ENCODE measurements around the gene N4BP2L2. TPM values are rescaled to one million over a fixed set of nuclear protein-coding genes. Genes with fewer than 3 reads are reported as not detected.

N4BP2L2 gene
- total and polyA plus RNA-seq, 2 of the 8 experiments (the other 6 are each of a cell fraction or from before 2014, with no cell fraction given), result 14.6 to 67.6 TPM

DNA sequence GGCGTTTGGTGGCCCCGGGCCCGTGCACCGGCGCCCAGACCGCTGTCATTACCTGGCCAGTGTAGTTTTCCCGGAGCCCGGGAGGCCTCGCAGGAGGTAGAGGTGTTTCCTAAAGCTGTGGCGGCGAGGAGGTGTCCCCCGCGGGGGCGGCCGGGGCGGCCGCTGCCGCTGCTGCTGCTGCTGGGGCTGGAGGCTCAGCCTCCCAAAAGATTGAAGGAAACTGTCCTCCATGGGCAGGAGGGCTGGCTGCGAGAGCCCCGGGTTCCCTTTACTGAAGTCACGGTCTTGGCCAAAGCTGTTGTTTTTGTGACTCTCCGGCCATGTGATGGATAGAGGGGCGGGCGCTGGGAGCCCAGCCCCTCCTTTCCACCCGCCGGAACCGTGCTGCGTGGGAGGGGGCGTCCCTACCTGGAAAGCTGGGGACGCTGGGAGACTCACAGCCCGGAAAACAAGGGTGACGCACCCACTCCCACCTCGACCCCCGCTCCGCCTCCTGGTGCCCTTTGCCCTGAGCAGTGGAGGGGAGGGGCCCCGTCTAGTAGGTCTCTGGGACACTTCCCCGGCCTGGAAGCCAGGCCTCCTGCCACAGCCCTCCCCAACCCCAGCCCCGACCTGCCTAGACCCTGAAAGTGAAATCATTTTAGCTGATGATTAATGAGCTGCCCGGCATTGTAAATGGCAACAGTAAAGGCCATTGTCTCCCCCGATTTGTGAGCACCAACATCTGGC, 110.6 kb downstream of the N4BP2L2 start, which contains the start of gene N4BP2L1:
Gene N4BP2L1, minus strand, starts transcription at position 279 of the 729 bp plus-strand sequence. Its CDS starts 48 bp downstream, at position 231.
- POLR2A ChIA-PET (ENCODE audit: partially characterized antibody), result interaction anchor here (0.9 to 2.2 kb wide), 3 partner anchors 18 to 111 kb away, joined by 5 to 6 read pairs (median 6); partner anchors contain the start of gene N4BP2L2
- Histone ChIP-seq H3K27me3 (replicated peaks in 1 of 4; ENCODE audit: control insufficient read depth in 3 of 4, extremely low read depth in 1 of 4, insufficient read depth in 3 of 4, low read length in 3 of 4) (peaks cover 0 to 10% (median 6%) of the 10 kb centered on the region in 4 experiments; a peak in 5 of 7 replicates), H3K23me2 (ENCODE audit: low read depth, low read length) (peaks cover 5% of the 10 kb centered on the region; the same call in 1 of the 2 replicates), H4K20me1 (replicated peaks in 1 of 2; ENCODE audit: control insufficient read depth in 1 of 2, insufficient read depth in 2 of 2, low read length in 2 of 2) (peaks cover 0 to 2% of the 10 kb centered on the region in 2 experiments), H2AFZ (ENCODE audit: low read length) (peak within 1 kb of the TSS; percentile 89; the same call in 1 of the 2 replicates), H3K18ac (ENCODE audit: extremely low read depth, low read length) (peak within 1 kb of the TSS; percentile 57; the same call in 1 of the 2 replicates), H3K4me3 (ENCODE audit: extremely low read depth in 1 of 4, insufficient read depth in 2 of 4, low read depth in 3 of 4, low read length in 4 of 4) (peak within 1 kb of the TSS; percentile 61 to 84 (median 83)), H3K27ac (ENCODE audit: low read depth, low read length) (no peak within 1 kb of the TSS), H3K79me2 (ENCODE audit: control insufficient read depth in 1 of 2, insufficient read depth in 2 of 2, low read length in 2 of 2) (no peaks in the 10 kb centered on the region), H2AK5ac (ENCODE audit: low read depth, low read length) (no peak within 1 kb of the TSS), H2BK12ac (ENCODE audit: low read depth, low read length) (0 out of 2 replicates have a peak within 1 kb of the TSS, but pooled peaks have one; percentile 52), H3K79me1 (ENCODE audit: low read depth, low read length) (no peaks in the 10 kb centered on the region; the same call in 1 of the 2 replicates), H3K36me3 (ENCODE audit: control insufficient read depth in 2 of 4, insufficient read depth in 4 of 4, low read length in 3 of 4) (no peaks in the 10 kb centered on the region), H2BK20ac (ENCODE audit: low read length) (no peak within 1 kb of the TSS), H2BK15ac (ENCODE audit: low read length) (no peak within 1 kb of the TSS), H3K4me2 (ENCODE audit: insufficient read depth in 1 of 2, low read depth in 2 of 2, low read length in 2 of 2) (peak within 1 kb of the TSS; percentile 77 to 94), H4K8ac (ENCODE audit: extremely low read depth, insufficient read depth, low read length) (peak within 1 kb of the TSS; percentile 81; the same call in 1 of the 2 replicates), H3K9ac (replicated peaks in 1 of 4; ENCODE audit: extremely low read depth in 1 of 4, low read depth in 3 of 4, low read length in 3 of 4) (peak within 1 kb of the TSS; percentile 39 to 73 (median 60); a peak in 6 of 7 replicates), H4K91ac (replicated peaks; ENCODE audit: insufficient read length, low read length) (no peak within 1 kb of the TSS), H3K4me1 (replicated peaks in 1 of 4; ENCODE audit: control insufficient read depth in 3 of 4, insufficient read depth in 4 of 4, low read length in 3 of 4) (peaks cover 4% of the 10 kb centered on the region in 4 experiments; a peak in 5 of 7 replicates), H3K56ac (replicated peaks; ENCODE audit: insufficient read length, low read depth, low read length) (no peak within 1 kb of the TSS), H3K9me3 (ENCODE audit: insufficient read depth in 2 of 2, low read depth in 1 of 2, low read length in 1 of 2) (no peaks in the 10 kb centered on the region), H2BK5ac (ENCODE audit: low read depth, low read length) (no peak within 1 kb of the TSS), H3K14ac (ENCODE audit: insufficient read length) (no peak within 1 kb of the TSS), H3K4ac (replicated peaks; ENCODE audit: insufficient read length, low read depth, low read length) (no peak within 1 kb of the TSS), H2BK120ac (replicated peaks; ENCODE audit: low read depth, low read length) (no peak within 1 kb of the TSS), H4K5ac (ENCODE audit: insufficient read length, low read depth, low read length) (peak within 1 kb of the TSS; percentile 10), H3K23ac (ENCODE audit: insufficient read length) (no peak within 1 kb of the TSS)
- DNase-seq (ENCODE audit: low read depth in 1 of 2, low spot score in 2 of 2), result peak in 1 of 2 experiments; percentile 76
- CTCF ChIA-PET (ENCODE audit: partially characterized antibody), result interaction anchor here (0.5 to 1.9 kb wide), 5 partner anchors 13 to 376 kb away, joined by 3 to 8 read pairs (median 3); no protein-coding TSS in a partner anchor
- FAIRE-seq, result no peak
- 4% methylated on average over 32 of the region's 40 CpGs; no CpG with 5 or more reads in 1 of the 2 experiments for WGBS, 2 experiments (ENCODE audit: extremely low coverage in 1 of 2, insufficient coverage in 1 of 2, insufficient read length in 1 of 2, insufficient replicate concordance in 2 of 2, low coverage in 1 of 2, low lambda C conversion rate in 2 of 2, missing lambda C conversion rate in 1 of 2)
- TF ChIP-seq TAF7 (optimal IDR thresholded peaks at IDR 0.05; ENCODE audit: borderline replicate concordance, low read depth, low read length), result no peak
- no peak for TF ChIP-seq CTCF (IDR thresholded peaks at IDR 0.05; ENCODE audit: control extremely low read depth in 1 of 3, insufficient read depth in 1 of 3, low read depth in 1 of 3, low read length in 3 of 3)
- no peak for TF ChIP-seq POLR2AphosphoS5 (IDR thresholded peaks at IDR 0.05; ENCODE audit: low read depth, low read length)
- TF ChIP-seq TEAD4 (IDR thresholded peaks at IDR 0.05; ENCODE audit: low read depth, low read length), result no peak
- TF ChIP-seq SUZ12 (IDR thresholded peaks at IDR 0.05; ENCODE audit: low read length), result no peak
- TF ChIP-seq POLR2A (IDR thresholded peaks at IDR 0.05; ENCODE audit: control extremely low read depth in 1 of 2, low read depth in 2 of 2, low read length in 2 of 2), result peak in 1 of 2 experiments; percentile 28; a peak in 1 of 3 replicates
- no peak for TF ChIP-seq EP300 (IDR thresholded peaks at IDR 0.05; ENCODE audit: borderline replicate concordance in 1 of 2, low read depth in 2 of 2, low read length in 2 of 2)
- no peak for TF ChIP-seq CEBPB (IDR thresholded peaks at IDR 0.05; ENCODE audit: low read depth, low read length)
- TF ChIP-seq CREB1 (IDR thresholded peaks at IDR 0.05), result no peak
